ENCODE results near the gene MZB1.

MZB1 gene

DNA sequence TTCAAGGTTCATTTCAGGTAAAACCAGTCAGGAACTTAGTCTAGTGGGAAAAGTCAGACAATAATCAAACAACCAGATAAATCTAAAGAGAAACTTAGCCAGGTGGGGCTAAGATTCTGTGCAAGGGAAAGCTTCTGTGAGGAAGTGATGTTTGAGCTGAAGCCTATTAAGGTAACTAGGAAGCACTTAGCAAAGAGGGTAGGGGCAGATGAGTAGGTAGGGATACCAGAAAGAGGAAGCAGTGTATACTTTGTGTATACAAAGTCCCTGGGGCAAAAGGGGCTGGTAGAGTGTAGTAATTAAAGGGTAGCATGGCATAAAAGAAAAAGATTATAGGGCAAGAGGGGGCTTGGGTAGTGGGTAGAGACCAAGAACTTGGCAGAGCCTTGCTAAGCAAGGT is 17.8 kb upstream of the MZB1 start:
- Mint-ChIP-seq H3K9me3 (no peaks in the 10 kb centered on the region), H3K27me3 (ENCODE audit: low read depth, poor library complexity) (peaks cover 9% of the 10 kb centered on the region), H3K4me3 (no peak overlapping the region), H3K36me3 (ENCODE audit: low read depth) (peaks cover 1% of the 10 kb centered on the region), H3K4me1 (peaks cover 23% of the 10 kb centered on the region), H3K27ac (no peak overlapping the region)
- DNase-seq = no peak
- TF ChIP-seq, protein P1, sequence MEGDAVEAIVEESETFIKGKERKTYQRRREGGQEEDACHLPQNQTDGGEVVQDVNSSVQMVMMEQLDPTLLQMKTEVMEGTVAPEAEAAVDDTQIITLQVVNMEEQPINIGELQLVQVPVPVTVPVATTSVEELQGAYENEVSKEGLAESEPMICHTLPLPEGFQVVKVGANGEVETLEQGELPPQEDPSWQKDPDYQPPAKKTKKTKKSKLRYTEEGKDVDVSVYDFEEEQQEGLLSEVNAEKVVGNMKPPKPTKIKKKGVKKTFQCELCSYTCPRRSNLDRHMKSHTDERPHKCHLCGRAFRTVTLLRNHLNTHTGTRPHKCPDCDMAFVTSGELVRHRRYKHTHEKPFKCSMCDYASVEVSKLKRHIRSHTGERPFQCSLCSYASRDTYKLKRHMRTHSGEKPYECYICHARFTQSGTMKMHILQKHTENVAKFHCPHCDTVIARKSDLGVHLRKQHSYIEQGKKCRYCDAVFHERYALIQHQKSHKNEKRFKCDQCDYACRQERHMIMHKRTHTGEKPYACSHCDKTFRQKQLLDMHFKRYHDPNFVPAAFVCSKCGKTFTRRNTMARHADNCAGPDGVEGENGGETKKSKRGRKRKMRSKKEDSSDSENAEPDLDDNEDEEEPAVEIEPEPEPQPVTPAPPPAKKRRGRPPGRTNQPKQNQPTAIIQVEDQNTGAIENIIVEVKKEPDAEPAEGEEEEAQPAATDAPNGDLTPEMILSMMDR (IDR thresholded peaks at IDR 0.05) = no peak

DNA sequence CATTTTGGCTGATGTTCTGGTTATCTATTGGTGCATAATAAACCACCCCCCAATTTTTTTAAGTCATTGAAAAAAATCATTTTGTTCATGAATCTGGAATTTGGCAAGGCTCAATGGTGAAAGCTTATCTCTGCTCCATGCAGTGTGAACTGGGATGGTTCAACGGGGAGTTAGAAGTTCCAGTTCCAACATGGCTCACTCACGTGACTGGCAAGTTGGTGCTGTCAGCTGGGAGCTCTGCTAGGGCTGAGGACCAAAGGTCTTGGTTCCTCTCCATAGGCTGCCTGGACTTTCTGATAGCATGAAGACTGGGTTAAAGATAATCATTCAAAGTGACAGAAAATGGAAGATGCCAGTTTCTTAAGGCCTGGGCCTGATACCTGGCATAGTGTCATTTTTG is 17.2 kb upstream of the MZB1 start:
- H3K27me3 Mint-ChIP-seq (ENCODE audit: low read depth, poor library complexity) = peaks cover 9% of the 10 kb centered on the region
- H3K4me1 Mint-ChIP-seq = peaks cover 25% of the 10 kb centered on the region
- TF ChIP-seq, protein P1 (IDR thresholded peaks at IDR 0.05) = no peak
- H3K27ac Mint-ChIP-seq = peak overlapping the region; percentile 29
- H3K36me3 Mint-ChIP-seq (ENCODE audit: low read depth) = no peaks in the 10 kb centered on the region
- DNase-seq = no peak
- H3K4me3 Mint-ChIP-seq = no peak overlapping the region
- no peaks in the 10 kb centered on the region for H3K9me3 Mint-ChIP-seq

DNA sequence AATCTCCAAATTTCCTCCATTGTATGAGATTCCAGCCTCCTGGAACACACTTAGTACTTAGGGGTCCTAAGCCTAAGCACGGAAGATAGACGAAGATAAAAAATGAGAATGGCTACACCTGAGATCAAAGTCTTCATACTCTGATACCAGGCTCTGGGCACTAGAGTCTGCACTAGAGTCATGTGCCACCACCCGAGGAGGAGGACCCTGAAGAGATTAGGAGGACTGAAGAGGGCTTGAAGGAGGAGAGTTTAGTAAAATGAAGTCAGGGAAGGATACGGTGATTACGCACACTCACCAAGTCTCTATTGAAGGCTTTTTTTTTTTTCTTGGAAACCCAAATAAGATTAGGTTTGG is 14.7 kb upstream of the MZB1 start:
- Mint-ChIP-seq H3K27me3 (ENCODE audit: low read depth, poor library complexity) (peaks cover 6% of the 10 kb centered on the region), H3K4me3 (peak overlapping the region; percentile 93), H3K9me3 (no peaks in the 10 kb centered on the region), H3K4me1 (peaks cover 25% of the 10 kb centered on the region), H3K27ac (peak overlapping the region; percentile 99), H3K36me3 (ENCODE audit: low read depth) (peaks cover 4% of the 10 kb centered on the region)
- TF ChIP-seq, protein P1 (IDR thresholded peaks at IDR 0.05) = no peak
- DNase-seq = no peak

DNA sequence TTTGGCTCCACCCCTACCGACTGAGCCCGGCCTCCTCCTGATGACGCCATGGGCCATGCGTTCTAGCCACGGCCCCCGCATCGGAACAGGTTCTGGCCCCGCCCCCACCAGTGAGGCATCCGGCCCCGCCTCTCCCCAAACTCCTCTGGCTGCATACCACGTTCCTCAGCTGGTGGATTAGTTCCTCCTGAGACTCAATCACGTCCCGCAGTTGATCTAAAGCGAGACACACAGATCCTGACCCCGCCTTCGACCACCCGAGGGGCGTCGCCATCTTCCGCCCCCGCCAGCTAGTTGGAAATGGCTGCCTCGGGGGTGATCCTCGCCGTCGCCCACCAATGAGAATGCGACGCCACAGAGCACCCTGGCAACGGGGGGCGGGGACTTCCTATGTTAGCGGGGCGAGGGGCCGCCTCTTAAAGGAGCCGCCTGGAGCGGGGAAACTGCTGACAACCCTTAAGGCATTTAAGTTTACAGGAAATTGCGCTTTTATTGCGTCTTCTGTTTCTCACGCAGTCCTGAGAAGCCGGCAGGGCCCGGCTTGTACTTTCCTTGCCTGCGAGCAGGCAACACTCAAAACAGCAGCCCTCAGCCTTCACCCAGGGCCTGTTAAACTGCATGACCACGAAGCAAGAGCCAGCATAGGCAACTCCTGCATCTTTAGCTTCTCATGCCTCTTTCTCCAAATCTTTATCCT is 14.2 kb upstream of the MZB1 start, which contains the start of gene SPATA24:
TSS of gene SPATA24 (minus strand) at position 303 of the 697 bp plus-strand sequence. CDS start at position 274, 29 bp downstream.
- Mint-ChIP-seq H3K27ac (peak within 1 kb of the TSS; percentile 99), H3K36me3 (ENCODE audit: low read depth) (peaks cover 9% of the 10 kb centered on the region), H3K9me3 (no peaks in the 10 kb centered on the region), H3K4me1 (peaks cover 25% of the 10 kb centered on the region), H3K27me3 (ENCODE audit: low read depth, poor library complexity) (peaks cover 6% of the 10 kb centered on the region), H3K4me3 (peak within 1 kb of the TSS; percentile 93)
- peak; percentile 97 for DNase-seq
- TF ChIP-seq, protein P1 (IDR thresholded peaks at IDR 0.05) = no peak

DNA sequence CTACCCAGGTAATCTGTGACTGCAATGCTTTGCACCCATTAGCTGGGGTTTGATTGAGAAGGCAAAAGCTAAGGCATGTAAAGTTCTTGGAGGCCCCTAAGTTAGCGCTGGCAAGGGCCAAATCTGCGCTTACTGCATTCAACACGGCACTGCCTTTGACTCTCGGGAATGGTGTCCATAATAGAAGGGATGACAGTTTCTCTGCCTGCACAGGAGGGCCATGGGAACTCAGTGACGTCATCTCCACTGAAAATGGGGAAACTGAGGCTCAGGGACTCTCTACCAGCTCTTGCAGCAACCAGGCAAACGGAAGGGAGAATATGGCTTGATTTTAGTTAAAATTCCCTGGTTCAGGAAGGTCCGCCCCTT is 13.7 kb upstream of the MZB1 start:
- Mint-ChIP-seq H3K27ac (peak overlapping the region; percentile 99), H3K9me3 (no peaks in the 10 kb centered on the region), H3K36me3 (ENCODE audit: low read depth) (peaks cover 9% of the 10 kb centered on the region), H3K4me1 (peaks cover 25% of the 10 kb centered on the region), H3K4me3 (peak overlapping the region; percentile 93), H3K27me3 (ENCODE audit: low read depth, poor library complexity) (peaks cover 6% of the 10 kb centered on the region)
- DNase-seq = no peak
- TF ChIP-seq, protein P1 (IDR thresholded peaks at IDR 0.05) = no peak

DNA sequence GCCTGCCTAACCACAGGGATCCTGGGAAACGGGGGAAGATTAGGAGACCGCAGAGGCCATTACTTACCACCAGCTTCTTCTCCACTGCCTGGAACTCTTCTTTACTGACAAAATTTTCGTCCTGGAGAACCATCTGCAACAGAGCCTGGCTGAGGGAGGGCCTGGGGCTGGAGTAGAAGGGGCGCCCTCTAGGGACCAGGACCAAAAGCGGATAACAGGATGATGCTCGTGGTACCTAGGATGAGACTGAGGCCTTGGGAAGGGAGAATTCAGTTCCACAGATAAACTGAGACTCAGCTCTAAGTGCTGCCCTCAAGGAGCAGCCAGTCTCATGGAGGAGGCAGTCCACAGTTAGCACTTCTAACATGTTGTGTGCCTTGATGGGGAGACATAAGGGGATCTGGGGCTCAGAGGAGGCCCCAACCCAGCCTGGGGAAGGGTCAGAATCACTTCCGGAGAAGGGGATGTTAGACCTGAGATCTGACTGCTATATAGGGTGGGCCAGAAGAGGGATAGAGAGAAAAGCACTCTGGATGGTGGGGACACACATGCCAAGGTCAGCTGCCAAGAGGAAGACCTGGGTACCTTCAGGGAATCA is 12.9 kb upstream of the MZB1 start:
- Mint-ChIP-seq H3K27me3 (ENCODE audit: low read depth, poor library complexity) (peaks cover 10% of the 10 kb centered on the region), H3K9me3 (no peaks in the 10 kb centered on the region), H3K27ac (peak overlapping the region; percentile 99), H3K4me1 (peaks cover 25% of the 10 kb centered on the region), H3K36me3 (ENCODE audit: low read depth) (peaks cover 13% of the 10 kb centered on the region), H3K4me3 (peak overlapping the region; percentile 93)
- no peak for DNase-seq
- TF ChIP-seq, protein P1 (IDR thresholded peaks at IDR 0.05) = no peak

All from nephron progenitor cell (in vitro differentiated cells).